HG02623 (cell line): ENCODE measurements around the gene ANKS3.
"Not testable (repeated sequence)": the region's sequence is repeated elsewhere in the genome, so short reads cannot be mapped to it uniquely, and the experiment has no call there.

Source experiments
- ATAC-seq: cut with Tn5 transposase; IDR thresholded peaks from one replicate; pipeline ENCODE4 v1.9.1; 2021; ENCODE audit warnings: moderate library complexity; ENCODE audit not compliant: unreplicated experiment

ANKS3 gene

GRCh38 chr16:4654011-4654963, 79.8 kb downstream of the ANKS3 start:
- no peak for ATAC-seq

- no peak for ATAC-seq
Measured at GRCh38 chr16:4652561-4652960, 81.5 kb downstream of the ANKS3 start.

- no peak for ATAC-seq
Measured at GRCh38 chr16:4651827-4652226, 82.2 kb downstream of the ANKS3 start.

DNA sequence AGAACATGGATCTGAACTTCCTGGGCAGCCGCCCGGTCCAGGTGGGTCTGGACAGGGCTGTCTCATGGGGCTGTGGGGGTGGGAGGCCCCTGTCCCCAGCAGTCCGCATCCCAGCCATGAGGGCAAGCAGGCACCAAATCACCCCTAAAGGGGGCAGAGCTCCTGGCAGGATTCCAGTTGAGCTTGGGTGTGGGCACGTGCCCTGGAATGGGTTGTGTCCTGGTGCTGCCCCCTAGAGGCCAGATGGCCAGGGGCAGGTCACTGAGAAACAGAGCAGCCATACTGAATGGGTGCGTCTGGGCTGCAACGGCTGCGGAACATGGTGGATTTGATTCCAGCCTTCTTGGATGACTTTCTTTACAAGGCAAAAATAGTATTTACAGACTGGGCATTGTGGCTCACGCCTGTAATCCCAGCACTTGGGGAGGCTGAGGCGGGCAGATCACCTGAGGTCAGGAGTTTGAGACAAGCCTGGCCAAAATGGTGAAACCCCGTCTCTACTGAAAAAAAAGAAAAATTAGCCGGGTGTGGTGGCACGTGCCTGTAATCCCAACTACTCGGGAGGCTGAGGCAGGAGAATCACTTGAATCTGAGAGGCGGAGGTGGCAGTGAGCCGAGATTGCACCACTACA, 83.5 kb downstream of the ANKS3 start:
- not testable (repeated sequence) for ATAC-seq

- ATAC-seq: no peak
Measured at GRCh38 chr16:4649744-4650442, 84.2 kb downstream of the ANKS3 start.

DNA sequence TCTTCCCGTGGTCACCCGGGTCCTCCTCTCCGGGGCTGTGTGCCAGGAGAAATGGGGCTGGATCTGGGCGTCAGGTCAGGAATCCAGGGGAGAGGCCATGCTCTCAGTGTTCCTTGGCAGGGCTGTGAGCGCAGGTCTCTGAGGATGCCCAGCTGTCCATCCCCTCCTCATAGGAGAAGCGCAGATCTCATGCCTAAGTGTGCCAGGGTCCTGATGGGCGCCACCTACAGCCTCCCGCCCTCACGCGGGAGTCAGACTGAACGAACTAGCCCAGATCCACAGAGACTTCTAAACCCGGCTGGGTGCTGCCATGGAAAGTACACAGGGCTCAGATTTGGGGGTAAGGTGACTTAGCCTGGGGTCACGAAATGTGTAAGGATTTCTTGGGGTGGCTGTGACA, 85.2 kb downstream of the ANKS3 start:
- no peak for ATAC-seq

- ATAC-seq: no peak
Measured at GRCh38 chr16:4647644-4647980, 86.5 kb downstream of the ANKS3 start.

- ATAC-seq: no peak
Measured at GRCh38 chr16:4646773-4647643, 87.1 kb downstream of the ANKS3 start.
